Upper lobe of right lung (tissue), 1 donor: ENCODE results near the gene TRMT6. TPM values are rescaled to one million over a fixed set of nuclear protein-coding genes. Genes with fewer than 3 reads are reported as not detected.
A peak's percentile ranks its signal among the peaks of the same experiment; 100 is the strongest.

Source experiments
- ATAC-seq: fragments of 200-7000 bp; cut with Tn5 transposase; one replicate; pipeline ENCODE4 v1.9.1; 2020; ENCODE audit warnings: mild to moderate bottlenecking, moderate library complexity
- DNase-seq: peaks from one replicate; pipeline ENCODE4 v3.0.0-alpha.2; 2020
- H3K27ac ChIP-seq: fragments of 200-600 bp; one replicate; pipeline ENCODE4 v1.8.0; 2022
- H3K27me3 ChIP-seq: fragments of 200-600 bp; one replicate; pipeline ENCODE4 v1.8.0; 2022; ENCODE audit warnings: mild to moderate bottlenecking
- H3K36me3 ChIP-seq: fragments of 200-600 bp; one replicate; pipeline ENCODE4 v1.8.0; 2022
- H3K4me1 ChIP-seq: fragments of 200-600 bp; one replicate; pipeline ENCODE4 v1.8.0; 2022
- H3K4me3 ChIP-seq: fragments of 200-600 bp; one replicate; pipeline ENCODE4 v1.8.0; 2022; ENCODE audit warnings: mild to moderate bottlenecking
- H3K9me3 ChIP-seq: fragments of 200-600 bp; one replicate; pipeline ENCODE4 v1.8.0; 2022
- intact Hi-C: fragments of 100-400 bp; cut with DNase I; formaldehyde crosslinking; loops from one replicate; pipeline ENCODE4 v1.11.0; 2022
- total RNA-seq: library from RNA; stranded (reverse); fragmentation: NEBNext Ultra II Directional; extraction: Animal tissue kit (Norgen Biotek cat#: 25700); gene quantifications from one replicate; pipeline ENCODE4 v1.2.1, GENCODE V29; 2021
- TF ChIP-seq, protein P1 (sequence below): fragments of 200-600 bp; IDR thresholded peaks from one replicate; pipeline ENCODE4 v1.8.0; 2022; ENCODE audit warnings: antibody characterized with exemption
- donor health status: DM: no; HTN: yes; CAD: no; lungs with severe emphysema.

The TRMT6 gene
- total RNA-seq, 1 donor from 2014 or later: 8.5 TPM

DNA sequence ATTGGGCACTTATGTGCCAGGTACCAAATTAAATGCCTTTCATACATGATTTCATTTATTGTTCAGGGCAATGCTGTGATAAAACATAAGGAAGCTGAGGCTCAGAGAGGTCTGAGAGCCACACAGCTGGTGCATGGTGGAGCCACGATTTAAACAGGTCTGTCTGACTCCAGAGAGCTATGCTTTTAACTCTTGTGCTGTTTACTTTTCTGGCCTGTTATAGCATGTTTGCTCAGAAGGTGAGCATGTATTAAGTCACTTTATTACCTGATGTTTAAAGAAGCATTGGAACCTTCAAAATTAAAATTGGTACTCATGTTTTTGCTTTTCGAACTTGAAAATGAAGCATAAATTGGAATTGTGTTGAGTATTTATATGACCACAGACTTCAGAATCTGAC, 26.9 kb upstream of the TRMT6 start:
- Histone ChIP-seq H3K4me3 (no peak overlapping the region), H3K9me3 (no peaks in the 10 kb centered on the region), H3K4me1 (no peaks in the 10 kb centered on the region), H3K27ac (no peak overlapping the region), H3K27me3 (no peaks in the 10 kb centered on the region), H3K36me3 (peaks cover 9% of the 10 kb centered on the region)
- TF ChIP-seq, protein P1, sequence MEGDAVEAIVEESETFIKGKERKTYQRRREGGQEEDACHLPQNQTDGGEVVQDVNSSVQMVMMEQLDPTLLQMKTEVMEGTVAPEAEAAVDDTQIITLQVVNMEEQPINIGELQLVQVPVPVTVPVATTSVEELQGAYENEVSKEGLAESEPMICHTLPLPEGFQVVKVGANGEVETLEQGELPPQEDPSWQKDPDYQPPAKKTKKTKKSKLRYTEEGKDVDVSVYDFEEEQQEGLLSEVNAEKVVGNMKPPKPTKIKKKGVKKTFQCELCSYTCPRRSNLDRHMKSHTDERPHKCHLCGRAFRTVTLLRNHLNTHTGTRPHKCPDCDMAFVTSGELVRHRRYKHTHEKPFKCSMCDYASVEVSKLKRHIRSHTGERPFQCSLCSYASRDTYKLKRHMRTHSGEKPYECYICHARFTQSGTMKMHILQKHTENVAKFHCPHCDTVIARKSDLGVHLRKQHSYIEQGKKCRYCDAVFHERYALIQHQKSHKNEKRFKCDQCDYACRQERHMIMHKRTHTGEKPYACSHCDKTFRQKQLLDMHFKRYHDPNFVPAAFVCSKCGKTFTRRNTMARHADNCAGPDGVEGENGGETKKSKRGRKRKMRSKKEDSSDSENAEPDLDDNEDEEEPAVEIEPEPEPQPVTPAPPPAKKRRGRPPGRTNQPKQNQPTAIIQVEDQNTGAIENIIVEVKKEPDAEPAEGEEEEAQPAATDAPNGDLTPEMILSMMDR: no peak
- DNase-seq: no peak
- no peak for ATAC-seq
- intact Hi-C loops: no loop called here

DNA sequence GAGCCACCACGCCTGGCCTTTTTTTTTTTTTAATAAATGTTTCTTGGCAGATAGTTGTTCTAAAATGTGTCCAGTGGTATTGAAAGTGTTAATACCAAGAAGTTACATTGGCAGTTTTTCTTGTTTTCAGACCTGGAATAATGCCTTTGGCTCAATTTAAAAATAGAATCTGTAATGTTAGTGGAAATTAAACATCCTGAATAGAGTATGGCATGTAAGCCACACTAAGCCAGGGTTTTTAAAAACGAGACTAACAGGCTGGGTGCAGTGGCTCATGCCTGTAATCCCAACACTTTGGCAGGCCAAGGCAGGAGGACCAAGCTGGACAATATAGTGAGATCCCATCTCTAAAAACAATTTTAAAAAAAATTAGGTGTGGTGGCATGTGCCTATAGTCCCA, 25.4 kb upstream of the TRMT6 start:
- TF ChIP-seq, protein P1: no peak
- no peak for DNase-seq
- intact Hi-C loops: no loop called here
- Histone ChIP-seq H3K9me3 (no peaks in the 10 kb centered on the region), H3K27ac (no peak overlapping the region), H3K4me3 (no peak overlapping the region), H3K4me1 (no peaks in the 10 kb centered on the region), H3K36me3 (peaks cover 9% of the 10 kb centered on the region), H3K27me3 (no peaks in the 10 kb centered on the region)
- ATAC-seq: no peak

DNA sequence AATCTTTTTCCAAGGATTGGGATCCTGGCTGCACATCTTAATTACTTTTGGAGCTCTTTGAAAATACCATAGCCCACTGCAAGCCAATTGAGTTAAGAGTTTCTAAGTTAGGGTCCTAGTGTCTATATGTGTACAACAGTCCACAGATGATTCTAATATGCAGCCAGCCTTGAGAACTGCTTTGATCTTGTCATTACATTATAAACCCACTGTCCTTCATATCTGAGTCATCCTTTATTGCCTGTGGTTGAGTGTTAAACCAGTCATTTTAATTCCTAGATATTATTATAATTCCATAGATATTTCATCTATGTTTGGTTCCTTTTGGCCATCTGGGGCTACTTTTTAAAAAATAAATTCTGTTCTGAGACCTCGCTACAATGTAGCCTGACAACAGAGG, 24.2 kb upstream of the TRMT6 start:
- Histone ChIP-seq H3K36me3 (peaks cover 9% of the 10 kb centered on the region), H3K9me3 (no peaks in the 10 kb centered on the region), H3K27ac (no peak overlapping the region), H3K4me1 (no peaks in the 10 kb centered on the region), H3K27me3 (no peaks in the 10 kb centered on the region), H3K4me3 (no peak overlapping the region)
- intact Hi-C loops: no loop called here
- ATAC-seq: no peak
- TF ChIP-seq, protein P1: no peak
- DNase-seq: no peak

DNA sequence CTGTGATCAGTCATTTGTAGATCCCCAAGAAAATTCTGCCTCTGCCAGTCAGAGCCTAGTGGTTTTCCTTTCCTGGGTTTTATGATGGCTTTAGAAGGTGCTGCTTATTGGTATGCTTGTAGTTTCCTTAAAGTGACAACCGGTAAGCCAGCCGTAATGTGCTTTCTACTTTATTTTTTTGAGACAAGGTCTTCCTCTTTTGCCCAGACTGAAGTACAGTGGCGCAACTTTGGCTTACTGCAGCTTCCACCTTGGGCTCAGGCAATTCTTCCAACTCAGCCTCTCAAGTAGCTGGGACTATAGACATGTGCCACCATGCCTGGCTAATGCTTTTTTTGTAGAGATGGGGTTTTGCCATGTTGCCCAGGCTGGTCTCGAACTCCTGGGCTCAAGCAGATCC, 23.6 kb upstream of the TRMT6 start:
- Histone ChIP-seq H3K27me3 (no peaks in the 10 kb centered on the region), H3K9me3 (no peaks in the 10 kb centered on the region), H3K36me3 (peaks cover 4% of the 10 kb centered on the region), H3K4me1 (no peaks in the 10 kb centered on the region), H3K4me3 (no peak overlapping the region), H3K27ac (no peak overlapping the region)
- TF ChIP-seq, protein P1: no peak
- DNase-seq (no peak), ATAC-seq (peak; percentile 64)
- intact Hi-C loops: no loop called here

DNA sequence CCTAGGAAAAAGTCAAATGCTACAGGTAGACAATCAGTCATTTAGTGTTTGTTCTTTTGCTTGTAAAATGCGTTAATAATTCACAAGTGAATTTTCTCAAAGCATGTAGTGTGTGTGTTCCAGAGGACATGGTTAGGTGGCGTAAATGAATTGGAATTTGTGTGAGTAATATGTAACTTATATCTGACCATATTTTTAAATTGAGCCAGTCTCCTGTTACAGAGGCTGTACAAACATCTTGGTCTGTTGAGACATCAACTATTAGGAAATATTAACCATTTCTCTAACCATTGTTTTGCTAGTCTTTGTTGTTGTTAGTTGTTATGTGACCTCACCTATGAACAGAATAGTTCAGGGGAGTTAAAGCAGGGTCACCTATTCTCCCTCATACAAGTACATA, 22.8 kb upstream of the TRMT6 start:
- H3K9me3 ChIP-seq: no peaks in the 10 kb centered on the region
- H3K4me3 ChIP-seq: no peak overlapping the region
- no peak overlapping the region for H3K27ac ChIP-seq
- DNase-seq (no peak), ATAC-seq (no peak)
- H3K4me1 ChIP-seq: no peaks in the 10 kb centered on the region
- intact Hi-C loops: no loop called here
- peaks cover 3% of the 10 kb centered on the region for H3K36me3 ChIP-seq
- no peaks in the 10 kb centered on the region for H3K27me3 ChIP-seq
- TF ChIP-seq, protein P1: no peak

DNA sequence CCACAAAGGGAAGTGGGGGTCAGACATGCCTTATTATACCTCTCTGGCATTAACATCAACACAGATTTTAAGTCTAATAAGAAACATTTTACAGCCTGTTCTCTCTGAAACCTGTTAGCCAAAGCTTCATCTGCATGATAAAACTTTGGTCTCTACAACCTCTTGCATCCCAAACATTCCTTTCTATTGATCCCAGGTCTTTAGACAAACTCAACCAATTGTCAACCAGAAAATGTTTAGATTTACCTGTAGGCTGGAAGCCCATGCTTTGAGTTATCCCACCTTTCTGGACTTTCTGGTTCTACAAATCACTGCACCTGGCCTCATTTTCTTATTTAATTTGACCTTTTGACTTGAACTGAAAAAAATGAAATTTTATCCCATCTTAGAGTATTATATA, 20.9 kb upstream of the TRMT6 start:
- TF ChIP-seq, protein P1: no peak
- Histone ChIP-seq H3K9me3 (no peaks in the 10 kb centered on the region), H3K27me3 (no peaks in the 10 kb centered on the region), H3K4me3 (no peak overlapping the region), H3K27ac (no peak overlapping the region), H3K4me1 (no peaks in the 10 kb centered on the region), H3K36me3 (peaks cover 18% of the 10 kb centered on the region)
- intact Hi-C loops: no loop called here
- no peak for DNase-seq
- no peak for ATAC-seq
